ENCODE results near the gene SUMF1. TPM values are rescaled to one million over a fixed set of nuclear protein-coding genes. Genes with fewer than 3 reads are reported as not detected.

SUMF1 gene
- total RNA-seq, 2 experiments from 2014 or later: 6.4 to 6.6 TPM

DNA sequence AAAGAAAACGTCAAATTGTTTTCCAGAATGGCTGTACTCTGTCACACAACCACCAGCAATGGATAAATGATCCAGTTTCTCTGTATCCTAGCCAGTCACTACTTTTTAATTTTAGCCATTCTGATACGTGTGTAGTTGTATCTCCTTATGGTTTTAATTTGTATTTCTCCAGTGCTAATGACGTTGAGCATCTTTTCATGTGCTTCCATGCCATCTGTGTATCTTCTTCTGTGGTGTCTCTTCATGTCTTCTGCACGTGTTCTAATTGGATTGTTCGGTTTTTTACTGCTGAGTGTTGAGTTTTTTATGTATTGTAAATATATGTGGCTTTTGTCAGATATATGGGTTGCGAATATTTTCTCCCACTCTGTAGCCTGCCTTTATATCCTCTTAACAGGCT lies 81.9 kb downstream of the SUMF1 start:
- Mint-ChIP-seq H3K36me3 (ENCODE audit: low read depth) (peaks cover 17% of the 10 kb centered on the region), H3K9me3 (peaks cover 2% of the 10 kb centered on the region), H3K27ac (no peak overlapping the region), H3K27me3 (no peaks in the 10 kb centered on the region), H3K4me3 (no peak overlapping the region), H3K4me1 (ENCODE audit: low read depth) (peaks cover 35% of the 10 kb centered on the region)
- ChIA-PET CTCF (no interaction called here), POLR2A (no interaction called here)
- DNase-seq (no peak), ATAC-seq (no peak)
- no peak for TF ChIP-seq CTCF (IDR thresholded peaks at IDR 0.05)
- intact Hi-C loops (cut with micrococcal nuclease): loop anchor here (5.0 kb wide), 2 partner anchors 37 to 107 kb away; partner anchors contain the start of gene ITPR1

GRCh38 chr3:4380013-4380412 lies 87.1 kb downstream of the SUMF1 start:
- Mint-ChIP-seq H3K36me3 (ENCODE audit: low read depth) (peaks cover 35% of the 10 kb centered on the region), H3K27ac (no peak overlapping the region), H3K27me3 (no peaks in the 10 kb centered on the region), H3K4me1 (ENCODE audit: low read depth) (no peaks in the 10 kb centered on the region), H3K4me3 (no peak overlapping the region), H3K9me3 (peaks cover 2% of the 10 kb centered on the region)
- CTCF ChIA-PET: no interaction called here
- TF ChIP-seq CTCF (IDR thresholded peaks at IDR 0.05): no peak
- POLR2A ChIA-PET: interaction anchor here (1.1 kb wide), 1 partner anchor 14 kb away, joined by 3 read pairs; no protein-coding TSS in a partner anchor
- ATAC-seq (no peak), DNase-seq (no peak)
- intact Hi-C loops (cut with micrococcal nuclease): no loop called here

DNA sequence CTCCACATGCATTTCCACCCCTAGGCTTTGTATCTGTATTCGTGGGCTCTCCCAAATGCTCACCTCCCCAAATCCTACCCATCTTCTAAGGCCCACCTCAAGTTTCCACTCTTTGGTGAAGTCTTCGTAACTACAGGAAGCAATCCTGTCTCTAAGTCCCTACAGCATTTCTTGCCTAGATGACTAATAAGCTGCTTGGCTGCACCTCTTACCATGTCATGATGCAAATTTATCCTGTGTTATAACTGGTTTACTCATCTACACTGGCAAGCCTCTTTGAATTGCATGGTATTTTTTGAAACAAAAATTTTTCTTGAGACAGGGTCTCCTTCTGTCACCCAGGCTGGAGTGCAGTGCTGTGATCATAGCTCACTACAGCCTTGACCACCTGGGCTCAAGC lies 90.6 kb downstream of the SUMF1 start:
- Mint-ChIP-seq H3K4me3 (no peak overlapping the region), H3K4me1 (ENCODE audit: low read depth) (no peaks in the 10 kb centered on the region), H3K27ac (no peak overlapping the region), H3K9me3 (peaks cover 12% of the 10 kb centered on the region), H3K27me3 (no peaks in the 10 kb centered on the region), H3K36me3 (ENCODE audit: low read depth) (peaks cover 50% of the 10 kb centered on the region)
- DNase-seq: no peak
- intact Hi-C loops (cut with micrococcal nuclease): no loop called here
- TF ChIP-seq CTCF (IDR thresholded peaks at IDR 0.05): no peak
- POLR2A ChIA-PET: no interaction called here
- no peak for ATAC-seq
- CTCF ChIA-PET: no interaction called here

DNA sequence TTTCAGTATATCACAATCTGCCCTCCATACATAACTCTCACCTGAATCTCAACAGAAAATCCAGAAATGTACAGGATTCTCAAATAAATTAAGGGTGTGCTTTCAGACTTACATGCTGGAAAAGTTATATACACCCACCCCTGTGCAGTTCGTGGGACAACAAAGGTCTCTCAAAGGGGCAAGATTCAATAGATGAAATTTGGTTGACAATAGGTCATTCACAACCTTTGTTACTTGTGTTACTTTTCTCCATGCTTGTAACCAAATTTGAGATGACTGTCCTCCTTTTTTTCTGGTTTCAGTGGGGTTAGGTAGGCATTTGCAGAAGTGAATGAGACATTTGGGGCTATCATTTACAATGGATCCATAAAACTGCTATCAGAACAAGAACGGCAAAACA lies 91.2 kb downstream of the SUMF1 start:
- ATAC-seq (no peak), DNase-seq (no peak)
- H3K4me1 Mint-ChIP-seq (ENCODE audit: low read depth): no peaks in the 10 kb centered on the region
- no peak for TF ChIP-seq CTCF (IDR thresholded peaks at IDR 0.05)
- H3K9me3 Mint-ChIP-seq: peaks cover 12% of the 10 kb centered on the region
- intact Hi-C loops (cut with micrococcal nuclease): no loop called here
- peaks cover 49% of the 10 kb centered on the region for H3K36me3 Mint-ChIP-seq (ENCODE audit: low read depth)
- CTCF ChIA-PET: interaction anchor here (0.7 kb wide), 1 partner anchor 25 kb away, joined by 3 read pairs; no protein-coding TSS in a partner anchor
- H3K4me3 Mint-ChIP-seq: no peak overlapping the region
- POLR2A ChIA-PET: no interaction called here
- no peak overlapping the region for H3K27ac Mint-ChIP-seq
- no peaks in the 10 kb centered on the region for H3K27me3 Mint-ChIP-seq

GRCh38 chr3:4373669-4374068 lies 93.4 kb downstream of the SUMF1 start:
- CTCF ChIA-PET: interaction anchor here (4.0 kb wide), 1 partner anchor 23 kb away, joined by 13 read pairs; no protein-coding TSS in a partner anchor
- peaks cover 43% of the 10 kb centered on the region for H3K36me3 Mint-ChIP-seq (ENCODE audit: low read depth)

More at GRCh38 chr3:4373669-4374068, 93.4 kb downstream of the SUMF1 start:
- Mint-ChIP-seq H3K27me3 (no peaks in the 10 kb centered on the region), H3K4me3 (no peak overlapping the region), H3K9me3 (peaks cover 12% of the 10 kb centered on the region), H3K4me1 (ENCODE audit: low read depth) (no peaks in the 10 kb centered on the region), H3K27ac (no peak overlapping the region)
- TF ChIP-seq CTCF (IDR thresholded peaks at IDR 0.05): no peak
- no peak for DNase-seq
- intact Hi-C loops (cut with micrococcal nuclease): no loop called here
- ATAC-seq: no peak
- POLR2A ChIA-PET: interaction anchor here (0.6 to 1.1 kb wide), 2 partner anchors 231 to 737 kb away, joined by 3 read pairs; no protein-coding TSS in a partner anchor
